NCI-H1930 (cell line): Measurements from ENCODE around the gene CCDC138.

Source experiments
- DNase-seq, 2 experiments: peaks; one replicate each; lab custom pipeline; 2025; lab: John Stamatoyannopoulos, UW

Gene CCDC138

GRCh38 chr2:108829578-108830310, 43.2 kb downstream of the CCDC138 start:
- DNase-seq: no peak

- DNase-seq: no peak
Measured at GRCh38 chr2:108833219-108833618, 46.6 kb downstream of the CCDC138 start.

GRCh38 chr2:108834620-108835019, 48.0 kb downstream of the CCDC138 start:
- DNase-seq: no peak

GRCh38 chr2:108835040-108835439, 48.5 kb downstream of the CCDC138 start:
- DNase-seq: no peak

- no peak for DNase-seq
Measured at GRCh38 chr2:108837198-108837597, 50.6 kb downstream of the CCDC138 start.

- no peak for DNase-seq
Measured at GRCh38 chr2:108841506-108841905, 54.9 kb downstream of the CCDC138 start.

GRCh38 chr2:108845923-108846322, 59.4 kb downstream of the CCDC138 start:
- DNase-seq: no peak

- no peak for DNase-seq
Measured at GRCh38 chr2:108847000-108847399, 60.4 kb downstream of the CCDC138 start.

GRCh38 chr2:108852375-108852774, 65.8 kb downstream of the CCDC138 start:
- no peak for DNase-seq

GRCh38 chr2:108853421-108853820, 66.8 kb downstream of the CCDC138 start:
- no peak for DNase-seq

- no peak for DNase-seq
Measured at GRCh38 chr2:108854484-108854883, 67.9 kb downstream of the CCDC138 start.

- DNase-seq: no peak
Measured at GRCh38 chr2:108855194-108855593, 68.6 kb downstream of the CCDC138 start.

- no peak for DNase-seq
Measured at GRCh38 chr2:108858894-108859293, 72.3 kb downstream of the CCDC138 start.

- DNase-seq: no peak
Measured at GRCh38 chr2:108866041-108866440, 79.5 kb downstream of the CCDC138 start.

- DNase-seq: no peak
Measured at GRCh38 chr2:108868911-108869310, 82.3 kb downstream of the CCDC138 start.

GRCh38 chr2:108869542-108869941, 83.0 kb downstream of the CCDC138 start:
- no peak for DNase-seq

GRCh38 chr2:108870069-108870644, 83.6 kb downstream of the CCDC138 start:
- no peak for DNase-seq

- DNase-seq: no peak
Measured at GRCh38 chr2:108877506-108877905, 90.9 kb downstream of the CCDC138 start.

GRCh38 chr2:108878276-108878675, 91.7 kb downstream of the CCDC138 start:
- DNase-seq: no peak

GRCh38 chr2:108884619-108885018, 98.0 kb downstream of the CCDC138 start:
- no peak for DNase-seq

GRCh38 chr2:108889907-108890306, 103.3 kb downstream of the CCDC138 start:
- DNase-seq: no peak

- no peak for DNase-seq
Measured at GRCh38 chr2:108893277-108893676, 106.7 kb downstream of the CCDC138 start.

GRCh38 chr2:108894766-108895165, 108.2 kb downstream of the CCDC138 start:
- DNase-seq: no peak

- no peak for DNase-seq
Measured at GRCh38 chr2:108895188-108895587, 108.6 kb downstream of the CCDC138 start.
